Fibroblast of skin of right quadriceps (primary cell): ENCODE results near the gene FNDC3B.
A peak's percentile ranks its signal among the peaks of the same experiment; 100 is the strongest.

Experiments used
- DNase-seq: peaks from one replicate; pipeline ENCODE4 v3.0.0-alpha.2; 2013

The FNDC3B gene

GRCh38 chr3:172057059-172057458 lies 17.7 kb downstream of the FNDC3B start:
- no peak for DNase-seq

DNA sequence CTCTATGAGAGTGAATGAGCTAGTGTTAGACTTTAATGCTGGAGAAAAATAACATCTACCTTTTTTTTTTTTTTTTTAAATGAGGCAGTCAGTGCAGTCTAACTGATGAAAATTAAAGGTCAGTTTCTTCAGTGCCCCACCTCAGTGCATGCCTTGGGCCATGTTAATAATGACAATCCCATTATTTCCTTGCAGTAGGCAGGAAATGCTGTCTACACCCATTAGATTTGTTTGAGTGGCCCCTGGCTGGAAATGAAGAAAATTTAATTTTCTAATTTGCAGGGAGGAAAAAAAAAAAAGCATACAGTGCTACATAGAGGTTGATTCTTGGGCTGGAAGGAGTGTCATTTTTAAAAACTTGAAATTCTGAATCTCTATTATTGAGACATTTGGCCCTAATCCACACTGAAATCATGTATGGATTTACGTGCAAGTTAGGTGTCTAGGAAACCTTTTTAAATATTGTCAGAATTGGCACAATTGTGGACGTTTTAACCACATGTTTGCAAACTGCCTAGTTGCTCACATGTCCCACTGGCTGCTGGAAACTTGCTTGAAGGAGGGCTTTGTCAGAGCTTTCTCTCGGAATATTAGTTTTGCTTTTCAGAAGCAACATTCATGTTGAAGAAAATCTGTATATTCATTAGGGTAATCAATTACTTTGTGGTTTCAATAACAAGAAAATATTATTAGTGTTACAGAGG lies 18.4 kb downstream of the FNDC3B start:
- no peak for DNase-seq

DNA sequence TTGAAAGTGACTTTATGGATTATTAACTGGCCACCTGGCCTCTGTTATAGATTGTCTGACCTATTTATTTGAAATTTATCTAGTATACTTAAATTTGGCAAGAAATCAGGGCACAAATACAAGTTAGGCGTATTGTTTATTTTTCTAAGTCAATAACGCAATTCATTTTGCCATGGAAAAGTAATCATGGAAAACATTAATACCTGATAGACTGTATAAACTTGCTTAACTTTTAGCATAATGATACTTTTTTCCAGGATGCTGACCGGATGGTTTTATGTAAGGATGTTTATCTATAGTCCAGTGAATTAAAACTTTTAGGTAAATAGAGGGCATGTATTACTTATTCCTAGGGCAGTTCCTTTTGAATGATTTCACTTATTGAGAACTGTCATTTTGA lies 20.2 kb downstream of the FNDC3B start:
- DNase-seq, result no peak

- DNase-seq, result no peak
Observed at GRCh38 chr3:172060234-172060633, 20.9 kb downstream of the FNDC3B start.

GRCh38 chr3:172061724-172062184 lies 22.4 kb downstream of the FNDC3B start:
- no peak for DNase-seq

- no peak for DNase-seq
Observed at GRCh38 chr3:172062761-172063160, 23.4 kb downstream of the FNDC3B start.

DNA sequence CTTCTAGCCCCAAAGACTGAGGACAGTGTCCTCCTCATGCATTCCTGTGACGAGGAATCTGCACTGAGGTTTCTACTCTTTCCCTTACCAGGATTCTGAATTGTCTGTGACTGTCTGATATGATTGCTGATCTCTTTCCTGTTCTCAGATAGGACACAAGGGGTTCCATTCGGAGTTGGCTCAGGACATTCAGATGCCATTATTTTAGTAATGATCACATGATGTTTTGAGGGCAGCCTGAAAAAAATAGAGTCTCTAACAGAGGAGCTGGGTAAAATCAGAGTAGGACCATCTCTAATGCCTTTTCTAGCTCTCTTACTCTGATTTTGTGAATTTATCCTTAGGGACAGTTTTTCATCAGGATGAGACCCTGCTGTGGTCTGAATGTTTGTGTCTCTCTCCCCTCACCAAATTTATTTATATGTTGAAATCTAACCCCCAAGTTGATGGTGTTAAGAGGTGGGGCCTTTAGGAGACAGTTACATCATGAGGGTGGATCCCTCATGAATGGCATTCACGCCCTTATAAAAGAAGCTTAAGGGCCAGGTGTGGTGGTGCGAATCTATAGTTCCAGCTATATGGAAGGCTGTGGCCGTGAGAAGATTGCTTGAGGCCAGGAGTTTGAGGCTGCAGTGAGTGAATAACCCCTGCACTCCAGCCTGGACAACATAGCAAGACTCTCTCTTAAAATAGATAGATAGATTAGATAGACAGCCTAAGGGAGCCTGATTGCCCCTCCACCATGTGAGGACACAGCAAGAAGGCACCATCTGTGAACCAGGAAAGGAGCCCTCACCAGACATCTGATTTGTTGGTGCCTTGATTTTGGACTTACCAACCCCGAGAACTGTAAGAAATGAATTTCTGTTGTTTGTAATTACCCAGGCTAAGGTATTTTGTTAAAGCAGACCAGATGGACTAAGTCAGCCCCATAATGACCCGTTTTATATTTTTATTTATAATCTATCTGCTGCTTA lies 24.4 kb downstream of the FNDC3B start:
- DNase-seq, result no peak

GRCh38 chr3:172065527-172065926 lies 26.1 kb downstream of the FNDC3B start:
- peak; percentile 76 for DNase-seq

GRCh38 chr3:172065967-172066762 lies 26.8 kb downstream of the FNDC3B start:
- DNase-seq, result peak; percentile 39

DNA sequence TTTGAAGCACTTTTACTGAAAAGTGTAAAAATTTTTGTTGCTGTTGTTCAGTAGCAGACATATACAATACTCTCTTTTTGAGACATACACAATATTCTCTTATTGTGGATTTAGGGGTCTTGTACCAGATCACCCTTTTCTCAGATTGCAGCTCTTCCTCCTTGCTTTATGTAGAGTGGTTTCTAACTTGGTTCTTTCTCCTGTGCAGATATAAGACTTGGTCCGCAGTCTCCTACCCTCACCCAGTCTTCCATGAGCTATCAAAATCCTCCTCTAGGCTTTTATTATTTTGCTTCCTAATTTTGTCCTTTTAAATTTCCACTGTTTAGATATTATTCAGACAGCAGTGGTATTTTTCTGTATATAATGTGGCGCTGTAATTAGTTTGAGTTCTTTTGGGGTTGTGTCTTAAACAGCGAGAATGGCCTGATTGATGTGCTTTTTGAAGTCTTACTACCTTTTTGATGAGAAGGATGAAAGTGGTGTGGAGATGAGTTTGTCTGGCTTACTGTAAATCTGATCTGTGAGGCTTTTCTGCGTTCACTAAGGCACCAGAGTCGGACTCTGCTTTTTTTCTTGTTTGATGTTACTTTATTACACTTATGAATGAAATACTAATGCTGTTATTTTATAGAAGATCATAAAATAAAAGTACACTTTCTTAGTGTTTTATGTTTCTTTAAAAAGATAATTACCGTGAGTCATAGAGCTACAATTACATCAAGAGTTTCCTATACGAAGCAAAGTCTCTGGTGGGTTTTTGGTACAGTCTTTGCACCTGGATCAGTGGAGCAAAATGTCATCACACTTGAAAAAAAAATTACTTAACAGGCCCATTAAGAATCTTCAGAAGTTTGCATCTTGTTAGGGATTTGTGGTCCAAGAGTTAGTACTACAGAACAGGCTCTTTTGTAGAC lies 27.8 kb downstream of the FNDC3B start:
- no peak for DNase-seq

DNA sequence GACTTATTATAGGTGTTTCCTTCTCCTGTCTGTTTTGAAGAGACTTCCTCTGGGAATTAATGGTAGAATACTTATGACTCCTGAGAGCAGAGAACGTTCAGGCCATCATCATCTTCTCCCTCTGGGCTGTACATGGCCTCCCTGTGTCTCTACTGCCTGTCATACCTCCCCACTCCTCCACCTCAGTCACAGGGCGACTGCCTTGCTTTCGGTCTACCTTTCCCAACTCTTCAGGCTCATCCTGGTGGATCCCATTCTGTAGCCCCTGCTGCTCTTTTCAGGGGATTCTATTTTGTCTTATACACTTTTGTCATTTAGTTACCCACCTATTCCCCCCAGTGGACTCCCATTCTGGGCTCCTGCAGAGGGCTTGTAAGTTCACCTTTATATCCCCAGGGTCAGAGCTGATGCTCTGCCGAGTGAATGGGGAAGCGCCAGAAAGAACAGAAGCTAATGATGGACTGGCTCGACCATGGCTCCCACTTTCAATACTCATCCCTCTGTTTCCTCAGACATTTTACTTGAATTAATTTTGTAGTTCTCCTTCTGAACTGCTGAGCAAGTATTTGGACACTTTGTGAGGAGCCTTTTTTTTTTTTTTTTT lies 28.6 kb downstream of the FNDC3B start:
- no peak for DNase-seq

DNA sequence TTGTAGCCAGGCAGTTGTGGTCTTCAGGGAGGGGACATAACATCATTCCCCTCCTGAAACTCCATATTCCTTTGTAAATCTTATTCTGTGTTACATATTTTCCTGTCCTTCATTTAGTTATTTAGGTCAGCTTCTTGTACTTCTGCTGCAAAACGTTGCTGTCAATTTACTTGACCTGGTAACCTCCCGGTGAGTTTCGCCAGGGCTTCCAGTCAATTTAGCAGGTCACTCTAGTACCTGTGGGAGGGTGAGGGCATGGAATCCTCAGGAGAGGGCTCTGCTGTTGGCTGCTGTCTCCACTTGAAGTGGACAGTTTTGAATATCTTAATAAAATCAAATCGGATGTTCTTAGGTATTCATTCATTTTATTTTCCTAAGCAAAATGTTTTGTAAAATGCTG lies 29.6 kb downstream of the FNDC3B start:
- no peak for DNase-seq

DNA sequence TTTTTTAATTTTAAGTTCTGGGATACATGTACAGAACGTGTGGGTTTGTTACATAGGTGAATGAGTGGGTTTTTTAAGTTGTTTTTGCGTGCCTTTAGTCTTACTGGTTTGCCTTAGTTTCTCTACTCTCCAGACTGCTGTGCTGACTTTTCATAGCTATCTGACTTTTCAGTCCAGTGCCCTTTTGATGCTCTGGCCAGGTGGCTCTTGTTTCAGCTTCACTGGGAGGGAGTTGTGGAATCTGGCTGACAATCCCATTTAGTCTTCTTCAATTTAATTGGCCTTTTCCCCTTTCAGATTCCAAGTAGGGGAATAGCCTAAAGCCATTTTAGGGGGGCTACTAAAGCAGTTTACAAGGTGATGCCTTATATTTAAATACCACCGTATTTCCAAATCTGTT lies 30.1 kb downstream of the FNDC3B start:
- DNase-seq, result no peak

- no peak for DNase-seq
Observed at GRCh38 chr3:172070269-172070668, 30.9 kb downstream of the FNDC3B start.

DNA sequence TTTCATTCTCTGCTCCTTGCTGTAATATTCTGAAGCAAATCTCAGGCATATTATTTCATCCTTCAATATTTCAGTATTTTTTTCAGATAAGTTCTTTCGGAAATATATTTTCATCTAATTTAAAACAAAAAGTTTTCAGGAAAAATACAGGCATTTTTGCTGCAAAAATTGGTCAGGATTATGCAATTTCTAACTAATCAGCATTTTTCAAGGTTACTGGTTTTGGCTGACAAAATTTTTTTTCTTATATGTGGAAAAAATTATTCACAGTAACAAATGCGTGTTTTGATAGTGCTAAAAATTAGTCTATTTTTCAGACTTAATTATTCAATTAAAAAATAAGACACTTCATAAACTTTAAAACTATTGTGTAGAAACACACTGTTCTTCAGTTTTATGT lies 31.4 kb downstream of the FNDC3B start:
- DNase-seq, result no peak

DNA sequence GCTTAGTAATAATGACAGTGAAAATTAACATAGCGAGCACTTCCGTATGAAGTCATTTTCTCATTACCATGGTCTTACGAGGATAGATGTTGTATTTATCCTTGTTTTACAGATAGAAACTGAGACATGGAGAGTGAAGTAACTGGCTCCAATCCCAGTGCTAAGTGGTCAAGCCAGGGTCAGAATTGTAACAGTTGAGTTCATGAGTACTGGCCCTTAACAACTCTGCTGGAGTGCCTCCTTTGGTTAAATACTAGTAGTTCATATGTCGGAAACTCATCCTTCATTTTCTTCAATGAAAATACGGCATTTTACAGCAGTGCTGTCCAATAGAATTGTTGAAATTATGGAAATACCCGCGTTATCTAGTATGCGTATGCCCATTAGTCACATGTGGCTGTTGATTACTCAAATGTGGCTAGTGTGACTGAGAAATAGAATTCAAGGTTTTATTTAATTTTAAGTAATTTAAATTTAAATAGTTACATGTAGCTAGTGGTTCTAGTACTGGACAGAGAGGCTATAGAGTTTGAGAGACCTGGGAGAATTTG lies 32.5 kb downstream of the FNDC3B start:
- DNase-seq, result no peak

GRCh38 chr3:172072543-172072942 lies 33.2 kb downstream of the FNDC3B start:
- no peak for DNase-seq

DNA sequence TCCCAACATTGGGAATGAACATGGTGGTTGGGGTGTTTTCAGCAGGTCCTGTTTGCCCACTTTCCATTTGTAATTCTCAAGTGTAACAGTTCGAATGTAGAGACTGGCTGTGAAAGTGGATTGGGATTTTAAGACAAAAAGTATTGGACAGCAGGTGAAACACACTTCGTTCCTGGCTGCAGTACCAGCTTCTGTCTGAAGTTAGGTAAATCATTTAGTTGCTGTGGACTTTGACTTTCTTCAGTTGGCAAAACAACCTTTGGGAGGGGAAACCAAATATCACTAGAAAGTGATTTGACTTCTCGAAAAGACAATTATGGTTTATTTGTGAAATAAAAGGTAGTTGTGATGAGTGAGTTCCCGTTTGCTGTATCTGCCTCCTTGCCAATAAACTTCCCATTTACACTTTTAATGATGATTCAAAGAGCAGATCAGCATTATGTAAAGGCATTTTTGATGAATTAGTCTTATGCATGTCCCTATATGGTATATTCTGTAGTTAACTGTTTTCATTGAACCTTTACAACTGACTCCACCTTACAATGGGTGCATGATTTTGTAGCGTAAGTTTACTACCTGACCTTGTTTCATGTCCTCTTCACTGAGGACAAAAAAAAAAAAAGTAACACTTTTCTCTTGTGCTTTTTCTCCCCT lies 34.0 kb downstream of the FNDC3B start:
- no peak for DNase-seq

- no peak for DNase-seq
Observed at GRCh38 chr3:172074032-172074431, 34.7 kb downstream of the FNDC3B start.

DNA sequence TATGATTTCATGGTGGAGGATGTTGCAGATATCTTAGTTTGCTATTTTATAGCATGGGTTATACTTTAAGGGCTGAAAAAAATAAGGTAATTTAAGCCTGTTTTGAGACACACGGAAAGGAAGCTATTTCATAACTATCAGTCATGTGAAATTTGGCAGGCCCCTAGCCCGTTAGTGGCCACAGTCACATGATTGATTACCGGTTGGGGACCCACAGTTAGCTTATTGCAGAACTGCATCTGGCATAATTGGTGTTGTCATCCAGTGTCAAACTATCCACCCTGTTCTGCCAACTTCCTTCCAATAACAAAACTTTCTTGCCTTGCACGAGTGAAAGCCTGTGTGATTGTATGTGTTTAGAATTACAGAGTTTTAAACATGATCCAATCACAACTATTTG lies 35.2 kb downstream of the FNDC3B start:
- DNase-seq, result no peak

DNA sequence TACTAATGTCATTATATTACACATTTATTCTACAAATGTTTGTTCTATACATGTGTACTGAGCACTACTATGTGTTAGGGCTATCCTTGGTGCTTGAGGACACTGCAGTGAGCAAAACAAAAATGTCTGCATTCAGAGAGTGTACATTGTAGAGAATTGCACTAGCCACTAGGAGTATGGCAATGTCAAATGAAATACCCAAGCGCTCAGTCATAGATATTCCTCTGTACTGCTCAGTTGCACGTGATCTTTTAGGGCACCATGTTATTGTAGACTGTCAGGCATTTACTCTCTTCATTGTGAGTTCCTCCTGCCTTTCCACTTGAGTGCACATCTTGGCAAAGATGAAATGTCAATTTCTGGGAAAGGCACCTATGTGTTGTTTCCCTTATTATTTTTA lies 36.8 kb downstream of the FNDC3B start:
- no peak for DNase-seq
